HG02884 (cell line): Measurements from ENCODE around the gene SFRP5.

Experiments
- ATAC-seq: cut with Tn5 transposase; IDR thresholded peaks from one replicate; pipeline ENCODE4 v1.9.1; 2021; ENCODE audit warnings: mild to moderate bottlenecking, moderate library complexity; ENCODE audit not compliant: unreplicated experiment

SFRP5 gene

GRCh38 chr10:97743169-97743943, 28.4 kb downstream of the SFRP5 start:
- no peak for ATAC-seq

- ATAC-seq: no peak
Measured at GRCh38 chr10:97740613-97741012, 31.2 kb downstream of the SFRP5 start.

- no peak for ATAC-seq
Measured at GRCh38 chr10:97738616-97739015, 33.2 kb downstream of the SFRP5 start.

- no peak for ATAC-seq
Measured at GRCh38 chr10:97737770-97738265, 34.0 kb downstream of the SFRP5 start.

GRCh38 chr10:97736902-97737769, 34.7 kb downstream of the SFRP5 start, which contains the start of gene ZFYVE27:
Gene ZFYVE27, plus strand, starts transcription at chr10:97737128. Its CDS starts 1,350 bp downstream, at chr10:97738478.
- peak; percentile 76 for ATAC-seq

- ATAC-seq: peak; percentile 26
Measured at GRCh38 chr10:97736403-97736901, 35.3 kb downstream of the SFRP5 start.

- ATAC-seq: no peak
Measured at GRCh38 chr10:97734021-97734420, 37.8 kb downstream of the SFRP5 start.

GRCh38 chr10:97733256-97733655, 38.5 kb downstream of the SFRP5 start:
- ATAC-seq: no peak

GRCh38 chr10:97732052-97732359, 39.8 kb downstream of the SFRP5 start:
- ATAC-seq: no peak

- ATAC-seq: no peak
Measured at GRCh38 chr10:97731346-97732051, 40.3 kb downstream of the SFRP5 start.

GRCh38 chr10:97729014-97729413, 42.8 kb downstream of the SFRP5 start:
- ATAC-seq: no peak

GRCh38 chr10:97726636-97727178, 45.1 kb downstream of the SFRP5 start:
- ATAC-seq: no peak

GRCh38 chr10:97724341-97724941, 47.4 kb downstream of the SFRP5 start:
- no peak for ATAC-seq

GRCh38 chr10:97723001-97723400, 48.8 kb downstream of the SFRP5 start:
- ATAC-seq: no peak

- no peak for ATAC-seq
Measured at GRCh38 chr10:97721871-97722780, 49.7 kb downstream of the SFRP5 start.

- no peak for ATAC-seq
Measured at GRCh38 chr10:97719602-97720001, 52.2 kb downstream of the SFRP5 start.

- no peak for ATAC-seq
Measured at GRCh38 chr10:97718659-97719142, 53.1 kb downstream of the SFRP5 start.

- ATAC-seq: no peak
Measured at GRCh38 chr10:97718178-97718577, 53.6 kb downstream of the SFRP5 start.

GRCh38 chr10:97717627-97718026, 54.2 kb downstream of the SFRP5 start:
- ATAC-seq: no peak
